GM21576 (cell line): Measurements from ENCODE around the gene ATP13A4.
"Not testable (repeated sequence)": the region's sequence is repeated elsewhere in the genome, so short reads cannot be mapped to it uniquely, and the experiment has no call there.

ENCODE experiments used
- ATAC-seq: cut with Tn5 transposase; IDR thresholded peaks from one replicate; pipeline ENCODE4 v1.9.1; 2021; ENCODE audit warnings: mild to moderate bottlenecking, moderate library complexity; ENCODE audit not compliant: unreplicated experiment

Gene ATP13A4

DNA sequence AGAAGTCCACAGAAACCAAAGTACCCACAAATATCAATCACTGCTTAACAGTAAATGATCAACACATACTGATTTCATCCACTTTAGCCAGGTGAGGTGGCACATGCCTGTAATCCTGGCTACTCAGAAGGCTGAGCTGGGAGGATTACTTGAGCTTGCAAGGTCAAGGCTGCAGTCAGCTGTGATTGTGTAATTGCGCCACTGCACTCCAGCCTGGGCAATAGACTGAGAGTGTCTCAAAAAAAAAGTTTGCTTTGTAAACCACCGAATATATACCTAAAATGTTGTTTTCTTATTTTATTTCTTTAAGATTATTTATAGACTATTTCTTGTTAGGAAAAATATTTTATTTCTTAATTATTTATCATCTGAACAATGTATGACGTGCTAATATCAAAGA is 8.7 kb upstream of the ATP13A4 start:
- ATAC-seq = no peak

DNA sequence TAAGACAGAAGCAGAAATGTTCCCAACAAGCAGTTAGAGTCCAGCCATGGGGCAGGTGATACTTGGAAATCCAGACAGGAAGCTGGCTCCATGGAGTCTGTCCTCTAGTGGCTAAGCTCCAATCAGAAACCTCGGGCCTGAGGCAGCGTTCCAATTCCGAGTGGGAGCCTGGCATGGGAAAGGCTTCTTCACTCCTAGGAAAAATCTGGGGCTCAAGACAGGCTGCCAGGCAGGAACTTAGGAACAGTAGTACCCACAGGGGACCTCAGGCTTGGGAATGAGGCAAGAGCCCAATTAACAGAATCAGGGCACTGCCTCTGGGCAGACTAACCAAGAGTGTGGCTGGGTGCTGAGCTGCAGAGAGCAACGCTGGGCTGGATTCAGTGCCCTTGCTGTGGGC is 6.2 kb upstream of the ATP13A4 start:
- ATAC-seq = no peak

DNA sequence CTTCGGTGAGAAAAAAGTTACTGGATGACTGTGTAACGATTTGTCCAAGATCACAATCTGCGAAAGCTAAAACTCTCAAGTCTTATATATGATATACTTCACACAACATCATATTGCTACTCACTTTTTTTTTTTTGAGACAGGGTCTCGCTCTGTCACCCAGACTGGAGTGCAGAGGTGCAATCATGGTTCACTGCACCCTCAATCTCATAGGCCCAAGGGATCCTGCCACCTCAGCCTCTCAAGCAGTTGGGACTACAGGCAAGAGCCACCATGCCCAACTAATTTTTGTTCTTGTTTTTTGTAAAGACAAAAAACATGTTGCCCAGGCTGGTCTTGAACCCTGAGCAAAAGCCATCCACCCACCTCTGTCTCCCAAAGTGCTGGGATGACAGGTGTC is 5.4 kb upstream of the ATP13A4 start:
- ATAC-seq = no peak

DNA sequence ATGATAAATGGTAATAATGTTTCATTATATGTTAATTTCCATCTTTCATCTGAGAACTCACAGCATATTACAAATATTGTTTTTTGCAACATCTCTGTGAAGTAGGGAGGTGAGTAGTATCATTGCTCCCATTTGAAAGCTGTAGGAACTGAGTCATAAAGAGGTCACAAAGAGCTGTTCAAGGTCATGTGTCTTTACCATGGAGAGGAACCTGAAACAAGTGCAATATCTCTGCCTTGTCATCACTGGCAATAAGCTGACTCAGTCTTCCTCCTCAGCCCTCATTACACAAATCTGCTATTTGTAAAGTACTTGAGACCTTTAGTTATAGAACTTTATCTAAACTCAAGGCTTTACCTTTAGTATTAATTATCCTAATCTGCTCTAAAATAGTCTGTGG is 4.4 kb upstream of the ATP13A4 start:
- no peak for ATAC-seq

DNA sequence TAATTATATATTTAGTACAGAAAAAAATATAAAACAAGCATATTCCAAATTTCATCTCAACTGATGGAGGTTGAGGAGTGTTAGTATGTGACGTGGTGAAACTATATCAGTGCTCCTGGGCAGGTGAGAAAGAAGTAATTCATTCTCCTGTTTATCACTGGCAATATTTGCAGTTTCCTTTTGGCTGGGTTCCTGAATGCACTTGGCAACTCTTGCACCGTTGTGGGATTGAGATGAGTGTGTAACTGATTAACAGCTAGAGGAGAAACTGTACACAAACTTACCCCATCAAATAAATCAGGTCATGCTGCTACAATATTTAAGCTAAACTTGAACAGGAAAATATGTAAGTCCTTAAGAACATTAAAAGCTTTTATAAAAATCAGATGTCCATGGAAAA is 2.1 kb upstream of the ATP13A4 start:
- no peak for ATAC-seq

DNA sequence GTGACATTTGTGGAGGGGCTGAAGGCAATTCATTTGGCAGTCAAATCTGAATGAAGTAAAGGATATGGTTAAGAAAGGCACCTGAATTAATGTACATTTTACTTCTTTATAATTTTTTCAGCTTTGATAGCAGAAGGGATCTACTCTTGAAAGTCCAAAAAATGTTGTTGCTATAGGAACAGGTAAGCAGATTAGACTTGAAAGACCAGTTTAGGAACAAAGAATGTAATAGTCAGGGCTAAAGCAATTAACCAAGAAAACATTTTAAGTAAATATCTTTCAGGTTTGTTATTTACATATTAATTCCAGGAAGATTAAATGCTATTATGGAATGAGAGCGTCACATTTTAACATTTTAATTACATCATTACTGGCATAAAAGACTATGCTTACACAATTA is 1.1 kb downstream of the ATP13A4 start:
- ATAC-seq = no peak

DNA sequence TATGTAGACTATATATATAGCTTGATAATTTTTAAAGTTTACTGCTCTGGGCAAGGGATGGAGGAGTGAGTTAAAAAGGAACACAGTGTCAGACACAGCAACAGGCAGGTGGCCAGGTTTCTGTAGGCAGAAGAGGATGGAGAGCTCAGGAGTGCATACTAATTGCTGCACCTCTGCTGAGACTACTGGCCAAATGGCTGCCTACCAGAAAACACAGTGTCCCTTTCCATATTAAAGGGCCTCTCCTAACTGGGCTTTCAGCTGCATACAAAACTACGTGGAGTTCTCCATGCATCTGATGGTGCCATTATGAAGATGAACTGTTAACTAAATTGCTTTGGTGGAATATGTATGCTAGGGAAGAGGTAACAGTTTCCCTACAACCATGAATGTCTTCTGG is 1.8 kb downstream of the ATP13A4 start:
- no peak for ATAC-seq

DNA sequence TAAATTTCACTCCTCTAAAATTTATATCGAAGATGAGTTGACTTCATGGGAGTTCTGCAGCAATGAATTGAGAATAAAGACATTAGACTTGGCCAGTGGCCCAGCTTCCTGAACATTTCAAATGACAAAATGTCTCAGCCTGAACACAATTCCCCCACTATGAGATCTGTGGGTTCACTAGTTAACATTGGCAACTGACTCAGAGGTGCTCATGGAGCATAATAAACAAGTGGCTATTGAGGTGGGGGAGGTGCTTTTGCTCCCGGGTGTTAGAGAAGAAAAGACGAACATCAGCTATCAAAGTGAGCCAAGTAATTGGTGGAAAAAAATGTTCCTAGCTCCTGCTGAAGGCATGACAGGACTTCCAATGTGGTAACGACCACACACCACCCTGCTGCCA is 6.3 kb downstream of the ATP13A4 start:
- ATAC-seq = no peak

DNA sequence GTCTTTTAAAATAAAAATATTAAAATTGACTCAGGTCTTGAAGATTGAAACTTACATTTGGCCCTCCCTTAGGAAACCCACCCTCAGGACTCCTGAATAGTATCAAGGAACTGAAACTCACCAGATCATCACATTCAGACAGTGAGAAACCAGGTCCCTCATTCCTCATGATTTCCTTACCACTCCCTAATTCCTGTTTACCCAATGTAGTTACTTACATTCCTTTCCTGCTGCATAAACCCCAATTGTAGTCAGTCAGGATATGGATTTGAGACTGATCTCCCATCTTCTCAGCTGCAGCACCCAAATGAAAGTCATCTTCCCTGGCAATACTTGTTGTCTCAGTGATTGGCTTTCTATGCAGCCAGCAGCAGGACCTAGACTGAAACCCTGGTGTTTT is 8.6 kb downstream of the ATP13A4 start:
- ATAC-seq = no peak

DNA sequence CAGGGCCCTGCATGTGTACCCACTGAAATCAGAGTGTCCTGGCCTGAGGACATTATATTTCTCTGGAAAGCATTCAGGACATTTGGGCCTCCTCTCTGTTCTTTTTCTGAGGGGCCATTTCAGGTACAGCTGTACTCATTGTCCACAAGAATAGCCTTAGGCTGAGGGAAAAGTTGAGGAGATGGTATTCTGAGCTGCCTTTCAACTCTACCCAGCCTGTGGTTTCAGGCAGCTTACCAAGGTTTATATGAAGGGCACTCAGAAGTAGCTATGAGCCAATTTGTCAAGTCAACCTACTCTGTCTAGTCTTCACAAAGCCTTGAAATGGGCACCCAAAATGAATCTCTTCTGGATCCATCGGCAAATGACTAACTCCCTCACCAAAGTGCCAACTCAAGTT is 9.4 kb downstream of the ATP13A4 start:
- ATAC-seq = no peak

DNA sequence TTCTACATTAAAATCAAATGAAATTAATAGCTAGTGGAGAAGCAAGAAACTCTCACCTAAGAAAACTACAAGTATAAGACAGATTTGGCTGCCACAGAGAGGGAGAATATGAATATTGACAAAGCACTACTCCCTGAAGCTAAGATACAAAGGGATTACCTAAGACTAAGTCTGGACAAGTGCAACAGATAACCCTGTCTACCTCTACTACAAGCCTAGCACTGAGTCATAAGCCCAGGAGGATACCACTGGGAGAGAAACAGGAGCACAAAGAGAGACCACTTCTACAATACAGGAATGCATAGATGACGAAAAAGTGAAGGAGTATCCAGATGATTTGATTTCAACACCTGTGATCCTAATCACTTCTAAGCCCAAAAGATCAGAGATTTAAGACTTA is 10.4 kb downstream of the ATP13A4 start:
- ATAC-seq = no peak

DNA sequence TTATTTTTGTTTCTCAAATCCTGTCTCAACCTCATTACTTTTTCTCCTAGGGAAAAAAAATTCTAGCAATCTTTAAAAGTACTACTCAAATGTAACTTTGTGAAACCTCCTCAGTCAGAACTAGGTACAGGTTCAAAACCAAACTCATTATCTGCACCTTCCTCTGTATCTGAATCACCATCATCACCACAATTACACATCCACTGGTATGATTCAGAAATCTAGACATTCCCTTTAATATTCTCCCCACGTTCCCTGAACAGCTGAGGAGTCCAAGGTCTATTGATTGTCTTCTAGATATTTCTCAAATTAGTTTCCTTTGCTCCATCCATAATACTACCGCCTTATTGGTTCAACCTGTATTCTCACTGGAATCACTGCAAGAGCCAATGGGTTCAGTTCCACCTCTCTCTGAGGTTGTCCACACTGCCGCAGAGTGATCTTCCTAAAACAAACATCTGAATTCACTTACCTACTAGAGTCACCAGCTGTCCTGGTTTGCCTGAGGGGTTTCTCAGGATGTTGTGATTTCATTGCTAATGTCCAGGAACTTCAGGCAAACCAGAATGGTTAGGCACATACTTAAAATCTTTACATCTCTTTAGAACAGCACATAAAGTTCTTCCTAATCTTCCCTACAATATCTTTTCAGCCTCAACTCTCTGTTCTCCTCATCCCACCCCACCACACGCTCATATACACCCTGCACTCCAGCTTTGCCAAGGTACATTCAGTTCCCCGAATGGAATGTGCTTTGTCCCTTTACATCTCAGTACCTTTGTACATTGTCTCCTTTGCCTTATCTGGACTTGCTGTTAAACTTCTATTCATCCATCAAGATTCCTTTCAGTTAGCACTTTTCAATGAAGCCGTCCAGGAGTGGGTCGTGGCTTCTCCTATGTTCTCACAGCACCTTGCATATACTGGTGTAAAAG is 24.2 kb downstream of the ATP13A4 start:
- ATAC-seq = no peak

DNA sequence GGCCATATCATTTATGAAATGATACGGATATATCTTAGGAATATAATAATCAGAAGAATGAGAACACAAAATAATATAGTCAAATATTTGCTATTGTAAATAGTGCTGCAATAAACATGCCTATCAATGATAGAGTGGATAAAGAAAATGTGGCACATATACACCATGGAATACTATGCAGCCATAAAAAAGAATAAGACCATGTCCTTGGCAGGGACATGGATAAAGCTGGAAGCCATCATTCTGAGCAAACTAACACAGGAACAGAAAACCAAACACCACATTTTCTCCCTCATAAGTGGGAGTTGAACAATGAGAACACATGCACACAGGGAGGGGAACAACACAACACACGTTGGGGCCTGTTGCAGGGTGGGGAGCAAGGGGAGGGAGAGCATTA is 28.6 kb downstream of the ATP13A4 start:
- not testable (repeated sequence) for ATAC-seq

DNA sequence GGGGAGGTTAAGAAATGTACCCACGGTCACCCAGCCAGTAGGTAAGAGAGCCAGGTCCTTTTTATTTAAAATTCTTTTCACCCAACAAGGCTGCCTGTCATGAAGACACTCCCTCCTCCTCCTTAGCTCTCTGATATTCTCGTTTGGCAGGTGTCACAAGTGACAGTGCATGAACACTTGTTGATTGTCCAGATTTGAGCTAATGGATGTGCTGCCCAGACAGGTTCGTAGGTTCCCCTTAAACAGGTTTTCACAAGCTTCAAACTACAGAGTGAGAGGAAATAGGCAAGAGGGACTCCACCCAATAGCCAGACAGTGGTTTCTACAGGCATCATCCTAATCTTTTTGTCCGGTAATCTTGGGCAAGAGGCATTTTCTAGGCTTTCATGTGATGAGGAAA is 32.2 kb downstream of the ATP13A4 start:
- ATAC-seq = no peak

DNA sequence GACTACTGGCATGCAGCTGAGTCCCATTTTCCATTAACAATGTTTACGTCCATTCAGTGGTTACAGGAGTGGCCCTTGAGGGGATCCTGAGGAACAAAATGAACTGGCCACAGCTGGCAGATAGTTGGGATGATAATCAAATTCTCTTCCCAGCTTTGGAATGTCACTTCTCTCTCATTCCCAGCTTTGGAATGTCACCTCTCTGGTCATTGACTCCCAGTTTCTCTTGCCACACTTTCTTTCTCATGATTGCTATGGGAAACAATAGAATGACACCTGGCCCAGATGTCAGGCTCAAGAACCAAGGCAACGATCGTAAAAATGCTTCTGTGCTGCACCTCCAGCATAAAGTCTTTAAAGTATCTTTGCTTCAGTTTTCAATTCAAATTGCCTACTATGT is 34.0 kb downstream of the ATP13A4 start:
- no peak for ATAC-seq

DNA sequence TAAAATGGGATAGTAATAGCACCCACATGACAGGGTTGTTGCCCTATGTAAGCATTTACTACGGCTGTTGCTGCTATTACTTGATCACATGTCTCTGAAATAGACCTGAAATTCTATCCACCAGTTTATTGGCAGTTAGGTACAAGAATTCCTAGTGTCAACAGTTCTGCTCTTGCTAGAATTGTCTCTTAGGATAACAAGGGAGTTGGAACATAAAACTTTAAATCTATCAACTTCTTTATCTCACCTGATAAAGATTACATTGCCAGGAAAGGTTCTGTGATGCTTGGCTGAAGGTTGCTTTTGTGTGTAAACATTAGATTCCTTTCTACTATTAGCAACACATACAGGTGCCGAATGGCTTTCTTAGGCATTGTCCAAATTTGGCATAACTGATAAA is 38.7 kb downstream of the ATP13A4 start:
- no peak for ATAC-seq

DNA sequence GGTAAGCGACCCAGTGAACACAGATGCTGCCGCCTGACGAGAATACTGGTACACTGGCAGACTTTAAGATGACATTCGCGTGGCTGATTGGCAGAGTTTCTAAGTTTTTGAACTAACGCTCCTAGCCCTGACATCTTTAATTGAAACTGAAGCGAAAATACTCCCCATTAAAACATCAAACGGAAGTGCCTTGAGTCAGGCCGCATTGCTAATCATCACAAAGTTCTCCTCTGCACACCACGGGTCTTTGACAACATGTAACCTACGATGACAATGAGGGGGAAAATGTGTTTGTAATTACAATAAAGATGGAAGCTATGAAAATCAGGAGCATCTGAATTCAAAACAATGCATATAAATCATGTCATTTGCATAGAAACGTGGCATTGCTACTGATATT is 44.5 kb downstream of the ATP13A4 start:
- ATAC-seq = no peak

DNA sequence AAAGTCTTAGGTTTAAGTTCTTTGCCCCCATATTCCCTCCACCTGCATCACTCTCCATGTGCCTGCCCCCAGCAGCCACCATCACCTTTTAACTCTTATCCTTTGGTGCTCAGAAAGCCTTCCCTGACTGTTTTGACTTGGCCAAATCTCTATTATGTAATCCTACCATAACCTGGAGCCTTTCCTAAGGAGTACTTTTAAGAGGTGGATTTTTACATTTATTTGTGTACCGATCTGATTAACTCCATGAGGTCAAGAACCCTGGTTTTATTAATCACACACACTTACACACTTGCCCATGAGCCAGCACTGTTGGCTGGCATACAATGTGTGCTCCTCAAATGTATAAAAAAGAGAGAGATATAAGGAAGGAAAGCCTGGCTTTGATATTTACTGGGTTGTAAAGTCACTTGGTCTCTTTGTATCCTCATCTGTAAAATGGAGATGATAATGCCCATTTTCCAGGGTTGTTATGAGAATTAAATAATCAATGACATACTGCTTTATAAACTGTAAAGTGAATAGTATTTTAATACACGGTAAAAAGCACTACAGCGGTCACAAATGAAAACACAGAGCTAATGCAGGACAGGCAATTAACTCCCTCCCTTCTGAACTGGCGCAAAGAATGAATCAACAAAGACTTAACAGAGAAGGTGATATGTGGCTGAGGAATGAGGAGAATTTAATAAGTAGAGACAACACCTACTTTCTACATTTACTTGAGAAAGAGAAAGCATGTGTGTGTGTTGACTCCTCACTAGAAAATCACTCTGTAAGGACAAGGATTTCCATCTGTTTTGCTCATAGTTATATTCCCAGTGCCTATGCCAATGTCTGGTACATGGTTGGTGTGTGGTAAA is 45.4 kb downstream of the ATP13A4 start:
- no peak for ATAC-seq

DNA sequence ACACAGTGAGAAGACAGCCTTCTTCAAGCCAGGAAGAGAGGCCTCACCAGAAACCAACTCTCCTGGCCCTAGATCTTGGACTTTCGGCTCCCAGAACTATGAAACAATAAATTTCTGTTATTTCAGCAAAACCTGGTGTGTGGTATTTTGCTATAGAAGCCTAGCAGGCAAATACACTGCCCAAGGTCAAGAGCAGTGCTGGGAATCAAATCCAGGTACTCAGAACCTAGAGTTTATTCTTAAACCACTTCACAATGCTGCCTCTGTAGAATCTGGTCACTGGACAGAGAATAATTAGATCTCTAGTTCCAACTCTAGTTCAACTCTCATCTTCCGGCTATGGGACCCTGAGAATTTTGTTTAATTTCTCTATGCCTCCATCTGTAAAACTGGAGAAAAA is 46.6 kb downstream of the ATP13A4 start:
- no peak for ATAC-seq

DNA sequence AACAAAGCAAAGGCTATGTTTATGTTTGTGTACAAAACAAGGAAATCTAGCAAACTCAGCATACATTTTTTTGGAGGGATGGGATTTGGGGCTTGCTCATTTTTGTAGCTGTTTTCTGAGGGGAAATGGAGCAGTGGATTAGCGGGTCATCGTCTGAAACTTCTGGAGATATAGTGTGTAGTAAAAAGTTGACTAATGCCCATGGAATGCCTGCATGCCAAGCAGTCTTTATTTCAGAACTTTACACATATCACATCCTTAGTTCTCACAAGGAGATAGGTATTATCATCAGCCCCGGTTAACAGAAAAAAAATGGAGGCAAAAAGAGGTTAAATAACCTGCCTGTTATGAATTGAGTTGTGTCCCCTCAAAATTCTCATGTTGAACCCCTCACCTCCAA is 47.1 kb downstream of the ATP13A4 start:
- no peak for ATAC-seq

DNA sequence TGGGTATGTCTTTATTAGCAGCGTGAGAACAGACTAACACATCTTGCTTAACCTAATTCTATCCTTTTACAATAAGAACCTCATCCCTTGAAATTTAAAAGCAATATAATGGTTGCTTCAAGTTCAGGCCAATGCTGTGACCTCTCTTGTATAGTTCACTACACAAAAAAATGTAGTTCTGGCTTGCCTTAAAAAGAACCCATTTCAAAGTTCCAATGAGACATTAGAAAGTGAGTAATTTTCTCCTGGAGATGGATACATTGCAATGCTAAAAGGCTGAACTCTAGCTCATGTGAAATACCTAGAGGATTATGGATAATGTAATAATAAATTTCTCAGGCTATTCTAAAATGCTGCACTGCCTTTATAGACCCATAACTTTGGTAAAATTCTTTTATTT is 47.8 kb downstream of the ATP13A4 start:
- no peak for ATAC-seq

DNA sequence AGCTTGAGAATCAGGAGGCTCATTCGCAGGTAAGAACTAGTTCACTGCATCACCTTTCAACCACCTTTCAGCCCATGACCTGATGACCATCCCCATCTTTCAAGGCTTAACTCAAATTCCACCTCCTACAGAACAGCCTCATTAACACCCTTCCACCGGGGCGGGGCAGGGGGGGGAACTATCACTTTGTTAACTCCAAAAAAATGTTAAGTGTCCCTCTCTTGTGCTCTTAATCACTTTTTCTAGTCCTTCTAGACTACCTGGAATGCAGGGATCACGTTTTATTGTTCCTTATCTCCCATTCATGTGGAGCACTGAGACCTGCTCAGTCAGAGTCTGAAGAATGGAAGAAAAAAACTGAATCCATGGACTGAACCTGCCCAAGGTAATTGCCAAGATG is 51.8 kb downstream of the ATP13A4 start:
- no peak for ATAC-seq
